ENCODE results near the gene FOXS1.

Gene FOXS1

DNA sequence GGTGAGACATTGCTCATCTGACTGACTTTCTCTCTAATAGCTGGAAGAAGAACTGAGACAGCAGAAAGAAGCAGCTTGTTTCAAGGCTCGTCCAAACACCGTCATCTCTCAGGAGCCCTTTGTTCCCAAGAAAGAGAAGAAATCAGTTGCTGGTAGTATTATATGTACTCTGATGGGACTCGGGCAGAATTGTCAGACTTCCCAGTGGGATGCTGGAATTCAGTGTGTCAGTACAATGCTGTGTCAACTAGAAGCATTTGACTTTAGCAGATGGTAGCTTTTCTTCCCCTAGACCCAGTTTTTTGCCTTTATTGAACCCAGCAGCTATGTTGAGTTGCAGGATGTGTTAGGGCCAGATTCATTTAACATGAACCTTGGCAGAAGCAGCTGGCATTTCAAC, 48.0 kb downstream of the FOXS1 start:
- DNase-seq (ENCODE audit: low spot score), result no peak
- FAIRE-seq, result no peak

Measured in urothelium cell line (cell line).